ENCODE results near the gene THSD7B.

Gene THSD7B

GRCh38 chr2:137380610-137381009 is 615.3 kb downstream of the THSD7B start:
- H3K27ac ChIP-seq, result no peak overlapping the region
- TF ChIP-seq CTCF (IDR thresholded peaks at IDR 0.05) (no peak), ZFX (IDR thresholded peaks at IDR 0.05; ENCODE audit: borderline replicate concordance) (no peak)

DNA sequence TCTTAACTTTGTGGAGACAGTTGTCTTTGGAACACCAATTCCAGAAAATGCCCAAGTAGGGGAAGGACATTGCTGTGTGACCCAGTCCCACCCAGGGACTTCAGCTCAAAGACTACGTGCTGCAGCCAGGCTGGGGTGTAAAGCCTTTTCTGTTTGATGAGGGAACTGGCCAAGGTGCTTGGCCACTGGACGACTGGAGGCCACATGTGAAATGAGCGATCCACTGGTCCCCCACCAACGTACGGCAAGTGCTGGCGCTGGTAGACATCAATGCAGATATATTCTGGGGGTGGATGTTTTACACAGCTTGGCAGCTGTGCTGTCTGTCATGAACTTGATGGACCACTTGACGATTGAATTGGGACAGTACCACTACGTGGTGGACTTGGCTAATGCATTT is 616.4 kb downstream of the THSD7B start:
- TF ChIP-seq CTCF (IDR thresholded peaks at IDR 0.05) (no peak), ZFX (IDR thresholded peaks at IDR 0.05; ENCODE audit: borderline replicate concordance) (no peak)
- no peak overlapping the region for H3K27ac ChIP-seq

DNA sequence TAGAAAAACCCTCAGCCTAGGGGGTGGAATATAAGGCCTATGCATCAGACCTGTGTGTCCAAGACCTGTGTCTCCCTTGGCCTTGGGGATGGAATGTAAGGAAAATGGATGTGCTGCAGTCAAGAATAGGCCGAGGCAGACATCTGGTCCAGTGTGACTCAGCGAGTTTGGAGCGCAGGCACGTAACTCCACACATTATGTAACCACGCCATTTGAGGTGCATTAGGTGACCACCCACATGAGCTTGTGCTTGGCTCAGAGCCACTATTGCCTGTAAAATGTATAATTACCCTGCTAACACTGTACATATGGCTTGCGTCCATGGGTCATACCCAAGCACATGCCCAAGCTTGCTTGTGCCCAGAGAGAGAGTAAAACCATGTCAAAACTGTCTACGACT is 618.0 kb downstream of the THSD7B start:
- no peak overlapping the region for H3K27ac ChIP-seq
- TF ChIP-seq CTCF (IDR thresholded peaks at IDR 0.05), result no peak
- TF ChIP-seq ZFX (IDR thresholded peaks at IDR 0.05; ENCODE audit: borderline replicate concordance), result no peak

DNA sequence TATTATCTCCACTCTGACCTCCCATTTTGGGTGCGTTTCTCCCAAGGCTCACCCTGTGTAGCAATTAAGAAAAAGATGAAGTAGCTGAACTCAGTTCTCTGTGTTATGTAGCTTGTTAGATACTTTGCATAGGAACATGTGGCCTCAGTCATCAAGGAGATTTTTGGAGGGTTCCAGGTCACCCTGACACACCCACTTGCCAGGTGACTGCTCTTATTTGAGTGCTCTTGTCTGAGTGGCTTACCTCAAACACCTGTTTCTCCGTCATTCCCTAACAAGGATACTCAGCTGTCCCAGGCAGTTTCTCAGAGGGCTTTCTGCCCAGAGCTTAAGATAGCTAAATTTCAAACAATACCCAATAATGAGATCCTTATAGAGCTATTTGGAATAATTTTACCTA is 621.7 kb downstream of the THSD7B start:
- TF ChIP-seq CTCF (IDR thresholded peaks at IDR 0.05) (no peak), ZFX (IDR thresholded peaks at IDR 0.05; ENCODE audit: borderline replicate concordance) (no peak)
- no peak overlapping the region for H3K27ac ChIP-seq

DNA sequence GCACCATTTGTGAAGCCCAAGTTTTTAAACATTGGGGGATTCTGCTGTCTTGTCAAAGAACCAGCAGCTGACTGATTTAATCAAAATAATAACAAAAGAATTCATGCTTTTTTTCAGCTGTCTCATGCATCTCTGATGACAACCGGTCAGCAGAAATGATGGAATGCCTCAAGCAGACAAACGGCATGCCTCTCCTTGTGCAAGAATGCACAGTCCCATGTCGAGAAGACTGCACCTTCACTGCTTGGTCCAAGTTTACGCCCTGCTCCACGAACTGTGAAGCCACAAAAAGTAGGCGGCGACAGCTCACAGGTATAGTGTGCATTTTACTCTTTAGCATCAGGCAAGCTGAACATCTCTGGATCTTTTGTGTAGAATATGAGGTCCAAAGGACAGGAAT is 640.2 kb downstream of the THSD7B start:
- TF ChIP-seq CTCF (IDR thresholded peaks at IDR 0.05) (no peak), ZFX (IDR thresholded peaks at IDR 0.05; ENCODE audit: borderline replicate concordance) (no peak)
- H3K27ac ChIP-seq, result no peak overlapping the region

DNA sequence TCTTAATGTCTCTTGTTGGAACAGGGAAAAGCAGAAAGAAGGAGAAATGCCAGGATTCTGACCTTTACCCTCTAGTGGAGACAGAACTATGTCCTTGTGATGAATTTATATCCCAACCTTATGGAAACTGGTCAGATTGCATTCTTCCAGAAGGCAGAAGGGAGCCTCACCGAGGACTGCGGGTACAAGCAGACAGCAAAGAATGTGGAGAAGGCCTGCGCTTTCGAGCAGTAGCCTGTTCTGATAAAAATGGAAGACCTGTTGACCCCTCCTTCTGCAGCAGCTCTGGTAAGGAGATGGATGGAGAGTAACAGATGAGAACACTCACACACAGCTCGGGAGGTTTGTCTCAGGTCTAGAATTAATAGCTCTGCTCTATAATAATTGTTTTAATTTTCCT is 646.2 kb downstream of the THSD7B start:
- H3K27ac ChIP-seq, result no peak overlapping the region
- TF ChIP-seq ZFX (IDR thresholded peaks at IDR 0.05; ENCODE audit: borderline replicate concordance) (no peak), CTCF (IDR thresholded peaks at IDR 0.05) (no peak)

- TF ChIP-seq CTCF (IDR thresholded peaks at IDR 0.05), result no peak
Measured at GRCh38 chr2:137420744-137421143, 655.4 kb downstream of the THSD7B start.

More at GRCh38 chr2:137420744-137421143, 655.4 kb downstream of the THSD7B start:
- H3K27ac ChIP-seq, result no peak overlapping the region
